ENCODE results near the gene CERK.
A peak's percentile ranks its signal among the peaks of the same experiment; 100 is the strongest.

Gene CERK

GRCh38 chr22:46695346-46696228 lies 42.5 kb downstream of the CERK start:
- DNase-seq, result no peak

GRCh38 chr22:46694416-46695170 lies 43.5 kb downstream of the CERK start:
- no peak for DNase-seq

- peak; percentile 22 for DNase-seq
Observed at GRCh38 chr22:46693634-46694415, 44.2 kb downstream of the CERK start.

GRCh38 chr22:46691571-46691970 lies 46.5 kb downstream of the CERK start:
- DNase-seq, result no peak

- DNase-seq, result no peak
Observed at GRCh38 chr22:46690146-46690545, 47.9 kb downstream of the CERK start.

GRCh38 chr22:46688949-46689348 lies 49.1 kb downstream of the CERK start:
- DNase-seq, result no peak

- no peak for DNase-seq
Observed at GRCh38 chr22:46687460-46687859, 50.6 kb downstream of the CERK start.

- DNase-seq, result no peak
Observed at GRCh38 chr22:46687048-46687444, 51.0 kb downstream of the CERK start.

- DNase-seq, result no peak
Observed at GRCh38 chr22:46686221-46687047, 51.6 kb downstream of the CERK start.

GRCh38 chr22:46684706-46685105 lies 53.3 kb downstream of the CERK start:
- DNase-seq, result no peak

GRCh38 chr22:46682011-46682731 lies 55.9 kb downstream of the CERK start:
- DNase-seq, result no peak

GRCh38 chr22:46681010-46681409 lies 57.0 kb downstream of the CERK start:
- DNase-seq, result no peak

- no peak for DNase-seq
Observed at GRCh38 chr22:46679706-46680269, 58.3 kb downstream of the CERK start.

- no peak for DNase-seq
Observed at GRCh38 chr22:46678785-46679700, 59.0 kb downstream of the CERK start.

- no peak for DNase-seq
Observed at GRCh38 chr22:46678003-46678657, 59.9 kb downstream of the CERK start.

- no peak for DNase-seq
Observed at GRCh38 chr22:46677323-46678002, 60.6 kb downstream of the CERK start.

- no peak for DNase-seq
Observed at GRCh38 chr22:46676881-46677280, 61.2 kb downstream of the CERK start.

GRCh38 chr22:46676479-46676878 lies 61.6 kb downstream of the CERK start:
- no peak for DNase-seq

- DNase-seq, result no peak
Observed at GRCh38 chr22:46675938-46676337, 62.1 kb downstream of the CERK start.

Measured in SHP77 treated with DMSO at 0.1 percent for 48 hours (cell line).